GM18858 (cell line): ENCODE data around the gene CHCHD5.
A peak's percentile ranks its signal among the peaks of the same experiment; 100 is the strongest.
"Not testable (repeated sequence)": the region's sequence is repeated elsewhere in the genome, so short reads cannot be mapped to it uniquely, and the experiment has no call there.

Experiments used
- ATAC-seq: cut with Tn5 transposase; IDR thresholded peaks from one replicate; pipeline ENCODE4 v1.9.1; 2021; ENCODE audit not compliant: unreplicated experiment

CHCHD5 gene, protein sequence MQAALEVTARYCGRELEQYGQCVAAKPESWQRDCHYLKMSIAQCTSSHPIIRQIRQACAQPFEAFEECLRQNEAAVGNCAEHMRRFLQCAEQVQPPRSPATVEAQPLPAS

DNA sequence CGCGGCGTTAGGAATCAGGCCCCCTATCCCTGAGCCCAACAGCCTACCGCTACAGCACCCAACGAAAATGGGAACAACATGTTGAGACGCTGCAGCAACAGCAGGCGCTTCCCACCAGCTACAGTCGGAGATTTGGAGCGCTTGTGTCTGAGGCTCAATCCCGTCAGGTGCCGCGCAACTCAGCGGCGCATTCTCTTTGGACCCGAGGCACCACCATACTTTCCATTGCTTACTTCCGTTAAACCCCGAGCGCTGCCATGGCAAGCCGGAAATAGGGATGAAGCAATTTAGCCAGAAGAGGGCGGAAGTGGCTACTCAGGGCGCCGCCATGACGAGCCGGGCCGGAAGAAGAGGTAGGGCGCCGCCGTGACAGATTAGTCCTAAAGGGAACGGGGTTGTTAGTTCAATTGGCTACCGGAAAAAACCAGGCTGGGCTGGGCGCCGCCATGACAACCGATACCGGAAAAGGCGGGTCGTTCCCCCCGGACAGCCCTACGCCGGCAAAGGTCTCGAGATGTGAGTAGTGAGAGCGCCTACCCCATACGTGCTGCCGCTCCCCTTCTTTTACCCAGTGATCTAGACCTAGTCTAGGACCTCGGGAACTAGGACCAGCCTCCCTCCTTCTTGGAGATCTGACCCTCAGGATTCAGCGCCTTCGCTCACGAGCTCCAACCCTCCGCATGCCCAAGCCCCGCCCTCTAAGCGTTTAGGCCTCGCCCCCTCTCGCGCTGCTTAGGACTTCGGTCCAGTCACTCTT lies at the start of gene CHCHD5:
Gene CHCHD5 (plus strand): TSS at position 476 of the 757 bp plus-strand sequence. CDS start 39 bp downstream, at position 515.
- peak; percentile 81 for ATAC-seq

DNA sequence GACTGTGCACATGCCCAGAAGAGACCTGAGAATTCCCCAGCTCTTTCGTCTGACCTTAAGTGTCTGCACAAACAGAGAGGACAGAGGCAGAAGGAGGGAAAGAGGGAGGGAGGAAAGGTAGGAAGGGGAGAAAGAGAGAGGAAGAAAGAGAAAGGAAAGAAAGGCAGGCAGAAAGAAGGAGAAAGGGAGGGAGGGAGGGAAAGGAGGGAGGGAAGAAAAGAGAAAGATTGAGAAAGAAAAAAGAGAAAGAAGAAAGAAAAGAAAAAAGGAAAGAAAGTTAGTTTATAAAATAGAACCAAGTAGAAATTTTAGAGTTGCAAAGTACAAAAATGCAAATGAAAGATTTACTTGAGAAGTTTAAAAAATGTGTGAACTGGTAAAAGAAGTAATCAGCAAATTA lies 49.6 kb upstream of the CHCHD5 start:
- no peak for ATAC-seq

DNA sequence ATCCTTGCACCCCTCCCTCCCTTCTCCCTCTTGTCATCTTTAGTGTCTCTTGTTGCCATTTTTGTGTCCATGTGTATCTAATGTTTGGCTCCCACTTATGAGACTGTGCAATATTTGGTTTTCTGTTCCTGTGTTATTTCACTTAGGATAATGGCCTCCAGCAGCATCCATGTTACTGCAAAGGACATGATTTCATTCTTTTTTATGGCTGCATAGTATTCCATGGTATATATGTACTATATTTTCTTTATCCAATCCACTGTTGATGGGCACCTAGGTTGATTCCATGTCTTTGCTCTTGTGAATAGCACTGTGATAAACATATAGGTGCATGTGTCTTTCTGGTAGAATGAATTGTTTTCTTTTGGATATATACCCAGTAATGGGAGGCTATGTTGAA lies 47.7 kb upstream of the CHCHD5 start:
- ATAC-seq, result not testable (repeated sequence)

DNA sequence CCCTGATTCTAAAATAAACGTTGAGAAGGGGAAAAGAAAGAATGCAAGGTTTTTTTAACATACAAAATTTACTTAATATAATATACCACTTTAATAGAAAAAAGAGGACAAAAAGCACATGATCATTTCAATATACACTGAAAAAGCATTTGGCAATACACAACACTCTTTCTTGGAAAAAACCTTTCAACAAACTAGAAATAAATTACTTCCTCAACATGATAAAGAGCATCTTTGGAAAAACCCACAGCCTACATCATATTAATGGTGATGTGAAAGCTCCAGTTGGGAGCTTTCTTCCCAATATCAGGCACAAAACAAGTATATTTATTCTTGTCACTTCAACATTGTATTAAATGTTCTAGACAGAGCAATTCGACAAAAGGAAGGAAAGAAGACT lies 45.1 kb upstream of the CHCHD5 start:
- no peak for ATAC-seq

DNA sequence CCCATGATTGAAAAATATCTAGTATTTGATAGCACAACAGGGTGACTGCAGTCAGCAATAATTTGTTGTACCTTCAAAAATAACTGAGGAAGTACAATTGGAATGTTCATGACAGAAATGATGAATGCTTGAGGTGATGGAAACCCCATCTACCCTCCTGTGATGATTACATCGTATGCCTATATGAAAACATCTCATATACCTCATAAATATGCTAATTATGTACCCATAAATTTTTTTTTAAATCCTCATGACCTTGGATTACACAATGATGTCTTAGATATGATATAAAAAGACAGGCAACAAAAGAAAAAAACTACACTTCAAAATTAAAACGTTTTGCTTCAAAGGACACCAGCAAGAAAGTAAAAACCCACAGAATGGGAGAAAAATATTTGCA lies 43.5 kb upstream of the CHCHD5 start:
- ATAC-seq, result no peak

DNA sequence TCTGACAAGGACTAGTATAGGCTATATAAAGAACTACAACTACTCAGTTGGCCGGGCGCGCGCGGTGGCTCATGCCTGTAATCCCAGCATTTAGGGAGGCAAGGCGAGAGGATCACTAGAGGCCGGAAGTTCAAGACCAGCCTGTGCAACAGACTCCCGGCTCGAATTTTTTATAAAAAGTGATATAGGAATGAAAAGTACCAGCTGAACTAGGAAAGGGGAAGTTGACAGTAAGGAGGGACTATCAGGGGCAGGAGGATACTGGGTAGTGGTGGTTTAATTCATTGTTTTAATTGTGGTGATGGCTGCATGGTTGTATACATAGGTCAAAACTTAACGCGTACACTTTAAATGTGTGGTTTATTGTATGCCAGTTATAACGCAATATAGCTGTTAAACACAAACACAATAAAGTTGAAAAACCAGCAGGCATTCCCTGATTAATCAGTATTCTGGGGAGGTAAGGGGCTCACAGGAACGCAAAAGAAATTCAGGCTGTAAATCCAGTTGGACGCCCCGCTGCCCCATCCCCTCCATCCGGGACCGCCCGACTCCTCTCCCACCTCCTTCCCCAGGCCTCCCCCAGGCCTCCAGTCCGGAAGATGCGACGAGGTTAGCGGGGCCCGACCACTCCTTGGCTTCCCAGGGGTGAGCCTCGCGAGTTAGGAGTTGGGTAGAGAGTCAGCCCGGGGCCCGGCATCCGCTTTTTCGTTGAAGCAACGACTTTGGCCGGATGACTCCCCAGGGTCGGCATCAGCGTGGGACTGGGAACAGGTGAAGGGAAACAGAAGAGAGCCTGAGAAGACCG lies 42.9 kb upstream of the CHCHD5 start:
- ATAC-seq, result peak; percentile 35

DNA sequence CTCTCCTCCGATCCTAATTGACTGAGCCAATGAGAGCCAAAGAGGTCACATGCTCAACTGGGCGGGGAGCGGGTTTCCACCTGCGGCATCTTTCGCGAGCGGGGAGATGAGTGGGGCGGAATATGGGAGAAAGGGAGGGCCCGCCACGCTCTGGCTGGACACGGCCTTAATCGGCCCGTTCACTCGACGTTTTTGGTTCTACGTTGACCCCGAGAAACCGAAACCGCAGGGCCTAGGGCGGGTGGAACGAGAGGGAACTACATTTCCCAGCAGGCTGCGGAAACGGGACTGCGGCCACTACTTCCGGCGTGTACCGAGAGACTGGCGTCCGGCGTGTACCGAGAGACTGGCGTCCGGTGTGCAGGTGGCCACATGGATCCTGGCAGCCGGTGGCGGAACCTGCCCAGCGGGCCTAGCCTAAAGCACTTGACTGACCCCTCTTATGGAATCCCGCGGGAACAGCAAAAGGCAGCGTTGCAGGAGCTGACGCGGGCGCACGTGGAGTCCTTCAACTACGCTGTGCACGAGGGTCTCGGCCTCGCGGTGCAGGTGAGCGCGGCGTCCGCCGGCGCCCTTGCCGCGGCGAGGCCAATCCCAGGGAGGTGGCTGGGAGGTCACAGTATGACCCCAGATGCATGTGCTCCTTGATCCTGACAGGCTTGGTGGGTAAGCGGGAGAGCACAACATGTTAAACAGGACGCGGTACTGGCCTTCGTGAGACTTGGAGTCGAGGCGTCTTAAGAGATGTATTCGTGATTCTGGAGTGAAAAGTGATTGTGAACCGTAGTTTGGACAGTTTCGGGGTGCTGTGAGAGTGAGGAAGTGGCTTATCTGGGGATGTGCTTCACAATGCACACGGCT lies 42.1 kb upstream of the CHCHD5 start, which contains the start of gene POLR1B:
Gene POLR1B (plus strand): TSS at position 343 of the 861 bp plus-strand sequence. CDS start 30 bp downstream, at position 373.
- ATAC-seq, result peak; percentile 66

DNA sequence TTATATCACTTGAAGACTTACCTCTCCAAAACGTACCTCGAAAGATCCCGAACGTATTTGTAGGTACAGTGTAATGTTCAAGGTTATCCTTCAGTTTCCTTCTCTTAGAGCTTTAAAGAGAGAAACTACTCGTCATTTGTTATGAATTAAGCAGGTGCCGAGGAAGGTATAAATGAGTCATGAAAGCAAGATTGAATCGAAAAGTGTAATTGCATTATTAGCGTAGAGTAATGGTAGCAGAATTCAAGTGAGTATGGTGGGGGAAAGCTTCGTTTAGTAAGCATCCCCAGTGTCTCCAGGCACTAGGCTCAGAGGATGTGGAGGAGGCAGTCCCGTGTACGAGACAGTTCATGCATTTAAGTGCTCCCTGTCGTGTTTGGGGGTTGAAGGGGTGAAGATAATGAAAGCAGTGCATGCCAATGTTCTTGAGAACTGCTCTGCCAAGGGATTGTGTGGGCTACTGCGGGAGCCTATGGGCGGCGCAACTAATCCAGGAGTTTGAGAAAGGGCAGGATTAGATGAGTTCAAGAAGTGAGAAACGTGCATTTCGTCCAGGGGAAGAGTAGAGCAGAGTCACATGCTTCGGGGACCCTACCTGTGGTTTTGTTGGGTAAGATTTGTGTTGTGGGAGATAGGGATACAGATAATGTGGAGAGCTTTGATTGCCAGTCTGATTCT lies 41.3 kb upstream of the CHCHD5 start:
- ATAC-seq, result no peak

DNA sequence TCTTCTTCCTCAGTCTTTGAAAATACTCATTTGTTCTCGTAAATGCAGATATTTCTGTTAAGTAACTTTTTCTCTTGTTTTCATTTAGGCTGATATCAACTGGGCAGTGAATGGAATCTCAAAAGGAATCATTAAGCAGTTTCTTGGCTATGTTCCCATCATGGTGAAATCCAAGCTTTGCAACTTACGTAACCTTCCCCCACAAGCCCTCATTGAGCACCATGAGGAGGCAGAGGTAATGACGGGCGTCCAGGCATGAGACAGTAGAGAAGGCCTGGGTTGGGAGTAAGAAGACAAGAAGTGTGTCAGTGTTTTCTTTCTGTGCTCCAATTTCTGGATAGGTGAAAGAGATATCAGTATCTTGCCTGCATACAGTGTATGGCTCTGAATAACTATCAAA lies 37.1 kb upstream of the CHCHD5 start:
- no peak for ATAC-seq

DNA sequence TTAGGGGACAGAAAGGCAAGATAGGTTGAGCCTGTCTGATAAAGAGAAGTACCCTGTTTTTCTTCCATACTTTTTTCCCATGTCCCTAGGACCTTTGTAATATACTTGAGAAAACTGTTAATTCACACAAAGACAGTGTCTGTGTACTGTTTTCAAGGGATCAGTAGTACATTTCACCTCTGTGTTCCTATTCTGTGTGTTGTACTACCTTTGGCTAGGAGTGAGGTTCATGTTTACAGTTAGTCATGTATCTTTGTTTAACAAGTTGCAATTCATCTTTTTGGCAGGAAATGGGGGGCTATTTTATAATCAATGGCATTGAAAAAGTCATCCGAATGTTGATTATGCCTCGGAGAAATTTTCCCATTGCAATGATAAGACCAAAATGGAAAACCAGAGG lies 35.4 kb upstream of the CHCHD5 start:
- ATAC-seq, result no peak

DNA sequence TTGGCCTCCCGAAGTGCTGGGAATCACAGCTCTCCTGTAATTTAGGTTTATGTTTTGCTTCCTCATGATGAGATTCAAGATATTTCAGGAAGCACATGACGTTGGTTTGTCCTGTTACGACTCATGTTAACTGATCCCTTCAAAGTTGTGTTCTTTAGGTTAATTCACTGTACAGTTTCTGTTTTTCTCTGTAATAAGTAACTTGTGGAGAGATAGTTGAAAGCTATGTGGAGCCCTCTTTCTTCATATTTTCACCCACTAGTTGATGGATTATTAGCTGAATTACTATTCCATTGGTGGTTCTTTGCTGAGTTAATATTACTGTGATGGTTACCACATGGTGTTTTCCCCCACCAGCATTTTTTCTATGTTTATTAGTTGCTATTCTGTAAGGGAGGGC lies 18.3 kb upstream of the CHCHD5 start:
- ATAC-seq, result no peak

DNA sequence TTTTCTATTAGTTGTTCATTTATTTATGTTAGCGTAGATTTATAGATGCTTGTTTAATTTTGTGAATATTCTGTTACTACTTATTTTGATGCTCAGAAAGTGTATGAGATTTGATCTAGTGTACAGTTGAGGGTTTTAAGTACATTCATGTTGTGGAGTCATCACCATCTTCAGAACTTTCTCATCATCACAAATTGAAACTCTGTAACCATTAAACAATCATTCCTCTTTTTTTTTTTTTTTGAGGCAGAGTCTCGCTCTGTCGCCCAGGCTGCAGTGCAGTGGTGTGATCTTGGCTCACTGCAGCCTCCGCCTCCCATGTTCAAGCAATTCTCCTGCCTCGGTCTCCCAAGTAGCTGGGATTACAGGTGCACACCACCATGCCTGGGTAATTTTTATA lies 17.9 kb upstream of the CHCHD5 start:
- not testable (repeated sequence) for ATAC-seq

DNA sequence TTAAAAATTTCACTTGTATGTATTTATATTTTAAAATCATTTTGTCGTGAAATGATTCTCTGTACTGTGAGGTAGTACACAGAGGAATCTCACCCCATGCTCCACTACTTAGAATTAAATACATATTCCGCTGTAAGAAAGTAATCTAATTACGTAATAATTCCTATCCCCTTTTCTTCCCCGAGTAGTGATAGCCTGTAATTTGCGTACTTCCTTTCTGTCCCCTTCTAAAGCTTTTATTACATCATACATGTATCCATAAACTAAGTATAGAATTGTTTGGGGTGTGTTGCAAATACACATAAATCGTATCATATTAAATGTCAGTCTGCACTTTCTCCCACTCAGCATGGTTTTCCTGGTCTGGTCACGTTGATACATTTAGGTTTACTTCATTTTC lies 12.4 kb upstream of the CHCHD5 start:
- no peak for ATAC-seq

DNA sequence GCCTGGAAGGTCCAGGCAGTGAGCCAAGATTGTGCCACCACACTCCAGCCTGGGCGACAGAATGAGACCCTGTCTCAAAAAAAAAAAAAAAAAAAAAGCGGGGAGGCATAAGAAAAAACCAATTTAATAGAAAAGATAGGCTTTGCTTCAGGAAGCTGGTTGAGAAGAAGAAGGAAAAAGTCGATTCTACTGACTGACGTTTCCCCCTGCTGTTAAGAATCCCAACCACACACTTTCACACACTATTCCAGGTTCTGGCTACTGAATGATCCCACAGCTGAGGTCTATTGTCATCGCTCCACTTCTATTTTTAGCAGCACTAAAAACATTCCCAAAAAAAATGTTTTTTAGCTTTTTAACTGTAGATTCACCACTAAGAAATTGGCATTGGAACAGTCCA lies 6.7 kb upstream of the CHCHD5 start:
- ATAC-seq, result no peak

DNA sequence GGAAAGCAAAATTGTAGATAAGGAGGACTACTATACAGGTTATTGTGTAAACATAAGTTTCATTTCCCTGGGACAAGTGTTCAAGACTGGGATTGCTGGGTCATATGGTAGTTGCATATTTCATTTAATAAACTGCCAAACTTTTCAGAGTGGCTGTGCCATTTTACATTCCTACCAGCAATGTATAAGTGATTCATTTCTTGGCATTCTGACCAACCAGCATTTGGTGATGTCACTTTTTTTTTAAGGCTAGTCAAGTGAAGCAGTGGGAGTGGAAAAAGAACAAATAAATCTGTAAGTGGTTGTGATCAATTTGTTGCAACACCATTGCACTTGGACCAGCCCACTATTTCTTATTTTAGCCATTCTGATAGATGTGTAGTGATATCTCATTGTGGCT lies 5.2 kb upstream of the CHCHD5 start:
- ATAC-seq, result no peak

DNA sequence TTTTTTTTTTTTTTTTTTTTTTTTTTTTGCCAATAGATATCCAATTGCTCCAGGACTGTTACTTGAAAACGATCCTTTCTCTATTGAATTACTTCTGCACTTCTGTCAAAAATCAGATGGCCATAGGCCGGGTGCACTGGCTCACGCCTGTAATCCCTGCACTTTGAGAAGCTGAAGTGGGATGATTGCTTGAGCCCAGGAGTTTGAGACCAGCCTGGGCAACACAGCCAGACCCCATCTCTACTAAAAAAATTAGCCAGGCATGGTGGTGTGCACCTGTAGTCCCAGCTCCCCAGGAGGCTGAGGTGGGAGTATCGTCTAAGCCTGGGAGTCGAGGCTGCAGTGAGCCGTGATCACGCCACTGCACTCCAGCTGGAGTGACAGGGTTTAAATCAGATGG lies 4.3 kb upstream of the CHCHD5 start:
- no peak for ATAC-seq

DNA sequence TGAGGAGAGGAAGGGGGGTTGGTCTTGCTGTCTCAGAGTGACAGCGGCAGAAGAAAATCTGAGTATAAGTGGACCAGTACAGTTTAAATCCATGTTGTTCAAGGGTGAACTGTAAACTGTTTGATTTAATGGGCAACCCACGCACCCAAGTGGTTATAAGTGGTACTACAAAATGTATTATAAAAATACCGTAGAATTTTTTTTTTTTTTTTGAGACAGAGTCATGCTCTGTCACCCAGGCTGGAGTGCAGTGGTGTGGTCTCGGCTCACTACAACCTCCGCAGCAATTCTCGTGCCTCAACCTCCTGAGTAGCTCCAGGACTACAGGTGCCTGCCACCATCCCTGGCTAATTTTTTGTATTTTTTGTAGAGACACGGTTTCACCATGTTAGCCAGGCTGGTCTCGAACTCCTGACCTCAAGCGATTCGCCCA lies 2.1 kb upstream of the CHCHD5 start:
- no peak for ATAC-seq

DNA sequence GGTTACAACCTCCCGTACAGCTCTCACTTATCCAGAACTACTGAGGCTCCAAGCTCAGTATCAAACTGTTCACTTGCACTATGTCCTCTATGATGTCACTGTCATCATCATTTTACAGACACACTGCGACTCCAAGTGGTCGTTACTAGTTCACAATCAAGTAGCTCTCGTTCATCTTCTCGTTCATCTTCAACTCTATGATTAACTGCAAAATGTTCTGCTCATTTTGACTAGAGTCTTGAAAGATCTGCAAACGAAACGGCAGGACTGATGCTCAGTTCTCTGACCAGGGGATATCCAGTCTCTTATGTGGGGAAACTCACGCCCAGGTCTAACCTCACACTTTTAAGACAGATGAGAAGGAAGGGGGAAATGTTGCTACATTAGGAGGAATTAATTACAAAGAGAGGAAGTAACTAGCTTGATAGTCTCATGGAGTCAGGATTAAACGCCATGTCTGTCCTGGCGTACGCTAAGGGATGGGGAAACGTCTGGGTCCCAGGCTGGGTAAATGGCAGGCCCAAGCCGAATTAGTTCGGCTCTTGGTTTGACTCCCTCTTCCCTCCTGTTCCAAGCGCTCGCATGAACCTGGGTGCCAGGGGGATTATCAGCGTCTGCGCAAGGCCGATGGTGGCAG lies 794 bp upstream of the CHCHD5 start:
- no peak for ATAC-seq

DNA sequence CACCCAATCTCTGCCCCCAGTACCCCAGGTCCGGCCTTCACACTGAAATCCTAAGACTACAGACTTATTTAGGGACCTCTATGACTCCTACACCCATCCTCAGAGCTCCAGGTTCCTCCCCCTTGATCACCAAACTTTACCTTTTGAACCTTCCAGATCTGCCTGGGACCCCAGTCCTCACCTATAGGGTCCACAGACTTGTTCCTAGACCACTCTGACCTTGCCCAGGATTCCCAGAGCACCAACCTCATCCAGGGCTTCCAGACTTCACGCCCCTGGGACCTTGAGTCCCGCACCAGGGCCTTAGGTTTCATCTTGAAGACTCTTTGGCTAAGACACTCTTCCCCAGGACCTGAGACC lies 462 bp downstream of the CHCHD5 start:
- ATAC-seq, result no peak

DNA sequence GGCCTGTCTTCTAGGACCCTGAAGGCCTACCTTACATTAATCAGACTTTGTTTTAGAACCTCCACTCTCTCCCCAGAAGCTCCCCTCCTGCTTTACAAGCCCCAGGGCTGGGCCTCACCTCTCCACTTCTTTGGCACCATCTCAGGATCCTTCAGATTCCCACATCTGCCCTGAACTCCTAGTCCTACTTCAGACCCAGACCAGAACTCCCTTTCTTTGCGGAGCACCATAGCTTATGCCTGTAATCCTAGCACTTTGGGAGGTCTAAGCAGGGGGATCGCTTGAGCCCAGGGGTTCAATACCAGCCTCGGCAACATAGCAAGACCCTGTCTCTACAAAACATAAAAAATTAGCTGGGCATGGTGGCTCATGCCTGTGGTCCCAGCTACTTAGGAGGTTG lies 991 bp downstream of the CHCHD5 start:
- no peak for ATAC-seq
